IMR-90 (cell line): Measurements from ENCODE around the gene AP4S1. TPM values are rescaled to one million over a fixed set of nuclear protein-coding genes. Genes with fewer than 3 reads are reported as not detected.

Experiments
- ATAC-seq: fragments of 200-7000 bp; cut with Tn5 transposase; 2 replicates; pipeline ENCODE4 v1.9.1; 2020; ENCODE audit warnings: low read depth, mild to moderate bottlenecking, moderate library complexity
- BruUV-seq: library from RNA; stranded (reverse); fragments of 400-500 nt; replicated peaks from 2 replicates; lab custom pipeline; 2021; lab: Mats Ljungman, UMichigan
- CTCF ChIA-PET: fragments of 300-600 bp; formaldehyde crosslinking; extraction: SDS; loops from one replicate; lab custom pipeline; 2021; ENCODE audit warnings: antibody characterized with exemption; lab: Yijun Ruan, JAX
- POLR2A ChIA-PET: fragments of 300-600 bp; sonication (Branson Sonifier 250); formaldehyde crosslinking; loops from one replicate; lab custom pipeline; 2022; ENCODE audit warnings: antibody characterized with exemption; ENCODE audit not compliant: unreplicated experiment; lab: Charles Lee
- DNase-seq: peaks from one replicate; pipeline ENCODE4 v3.0.0; 2013
- H2AFZ ChIP-seq: replicated peaks from 2 replicates; pipeline ENCODE3; 2013; ENCODE audit warnings: low read length, mild to moderate bottlenecking; ENCODE audit not compliant: poor library complexity
- H2AK5ac ChIP-seq: 2 replicates; pipeline ENCODE4 v1.6.1; 2013; ENCODE audit warnings: low read depth, low read length, inconsistent platforms
- H2AK9ac ChIP-seq: replicated peaks from 2 replicates; pipeline ENCODE3; 2013; ENCODE audit warnings: mild to moderate bottlenecking, low read depth, low read length, moderate library complexity; ENCODE audit not compliant: poor library complexity
- H2BK120ac ChIP-seq: 2 replicates; pipeline ENCODE4 v1.6.1; 2013; ENCODE audit warnings: low read depth, low read length, inconsistent platforms
- H2BK15ac ChIP-seq: 3 replicates; pipeline ENCODE4 v1.6.1; 2013; ENCODE audit warnings: low read depth, low read length, inconsistent platforms
- H2BK20ac ChIP-seq: 2 replicates; pipeline ENCODE4 v1.6.1; 2013; ENCODE audit warnings: low read depth, mild to moderate bottlenecking, inconsistent platforms, low read length, moderate library complexity
- H2BK5ac ChIP-seq: 2 replicates; pipeline ENCODE4 v1.6.1; 2013; ENCODE audit warnings: mild to moderate bottlenecking, low read depth, low read length, inconsistent platforms; ENCODE audit not compliant: poor library complexity, severe bottlenecking
- H3K14ac ChIP-seq: replicated peaks from 2 replicates; pipeline ENCODE4 v1.6.1; 2013; ENCODE audit warnings: low read depth, low read length, inconsistent platforms
- H3K18ac ChIP-seq: 2 replicates; pipeline ENCODE4 v1.6.1; 2013; ENCODE audit warnings: low read depth, low read length, control low read depth
- H3K23ac ChIP-seq: 2 replicates; pipeline ENCODE4 v1.6.1; 2013; ENCODE audit warnings: low read depth, low read length, inconsistent platforms
- H3K27ac ChIP-seq: 2 replicates; pipeline ENCODE4 v1.5.1; 2013; ENCODE audit warnings: mild to moderate bottlenecking, control low read depth, low read length; ENCODE audit not compliant: insufficient read depth
- H3K27me3 ChIP-seq: 2 replicates; pipeline ENCODE4 v1.6.1; 2013; ENCODE audit warnings: low read length; ENCODE audit not compliant: control insufficient read depth, insufficient read depth
- H3K36me3 ChIP-seq: 2 replicates; pipeline ENCODE4 v1.6.1; 2013; ENCODE audit warnings: low read length, mixed read lengths; ENCODE audit not compliant: control insufficient read depth, insufficient read depth
- H3K4ac ChIP-seq: 2 replicates; pipeline ENCODE4 v1.6.1; 2013; ENCODE audit warnings: low read depth, low read length, inconsistent platforms
- H3K4me1 ChIP-seq: 2 replicates; pipeline ENCODE4 v1.6.1; 2013; ENCODE audit warnings: low read length, mixed read lengths; ENCODE audit not compliant: control insufficient read depth, insufficient read depth
- H3K4me2 ChIP-seq: 2 replicates; pipeline ENCODE4 v1.6.1; 2013; ENCODE audit warnings: low read depth, mild to moderate bottlenecking, control low read depth, low read length, moderate library complexity
- H3K4me3 ChIP-seq: 2 replicates; pipeline ENCODE4 v1.5.1; 2013; ENCODE audit warnings: low read depth, mild to moderate bottlenecking, control low read depth, low read length, moderate library complexity; ENCODE audit not compliant: insufficient read depth
- H3K56ac ChIP-seq: 2 replicates; pipeline ENCODE4 v1.6.1; 2013; ENCODE audit warnings: low read length, inconsistent platforms; ENCODE audit not compliant: insufficient read depth; ENCODE audit errors: extremely low read depth
- H3K79me1 ChIP-seq, 2 experiments: 2 replicates each; pipeline ENCODE4 v1.6.1; 2013; ENCODE audit warnings: low read length in 2 of 2, inconsistent platforms in 1 of 2, low read depth in 1 of 2
- H3K9ac ChIP-seq: 2 replicates; pipeline ENCODE4 v1.6.1; 2013; ENCODE audit warnings: low read depth, low read length, control low read depth
- H3K9me1 ChIP-seq: 2 replicates; pipeline ENCODE4 v1.6.1; 2013; ENCODE audit warnings: low read length, inconsistent platforms; ENCODE audit not compliant: insufficient read depth
- H3K9me3 ChIP-seq: 2 replicates; pipeline ENCODE4 v1.6.1; 2013; ENCODE audit warnings: low read length; ENCODE audit not compliant: control insufficient read depth, insufficient read depth
- H4K20me1 ChIP-seq: 2 replicates; pipeline ENCODE4 v1.6.1; 2013; ENCODE audit warnings: low read length, inconsistent platforms; ENCODE audit not compliant: insufficient read depth
- H4K5ac ChIP-seq: 2 replicates; pipeline ENCODE4 v1.6.1; 2013; ENCODE audit warnings: mild to moderate bottlenecking, low read depth, low read length, control low read depth
- H4K8ac ChIP-seq, 2 experiments: 2 replicates each; pipeline ENCODE4 v1.6.1; 2013; ENCODE audit warnings: low read depth in 2 of 2, low read length in 2 of 2, control low read depth in 1 of 2, inconsistent platforms in 1 of 2
- H4K91ac ChIP-seq: 2 replicates; pipeline ENCODE4 v1.6.1; 2013; ENCODE audit warnings: low read depth, low read length, inconsistent platforms; ENCODE audit not compliant: insufficient read depth
- BHLHE40 ChIP-seq: fragments of 150-350 bp; IDR thresholded peaks from 2 replicates; pipeline ENCODE4 v1.6.1; 2016; ENCODE audit warnings: mild to moderate bottlenecking, low read depth, low read length
- CEBPB ChIP-seq: IDR thresholded peaks from 2 replicates; pipeline ENCODE4 v1.6.1; 2012; ENCODE audit warnings: low read depth, low read length, improper control_type of control experiment
- CHD1 ChIP-seq: IDR thresholded peaks from 2 replicates; pipeline ENCODE4 v1.6.1; 2012; ENCODE audit warnings: low read depth, low read length, improper control_type of control experiment
- CTCF ChIP-seq: conservative IDR thresholded peaks from 2 replicates; pipeline ENCODE4 v1.5.1; 2012; ENCODE audit warnings: mild to moderate bottlenecking, low read depth, low read length, improper control_type of control experiment
- ELK1 ChIP-seq: fragments of 150-350 bp; IDR thresholded peaks from 2 replicates; pipeline ENCODE4 v1.6.1; 2016; ENCODE audit warnings: low read depth, mild to moderate bottlenecking, low read length, moderate library complexity, borderline replicate concordance
- FOS ChIP-seq: fragments of 150-350 bp; IDR thresholded peaks from 2 replicates; pipeline ENCODE4 v1.6.1; 2016; ENCODE audit warnings: low read depth, low read length
- MAFK ChIP-seq: IDR thresholded peaks from 2 replicates; pipeline ENCODE4 v1.6.1; 2012; ENCODE audit warnings: low read depth, low read length, improper control_type of control experiment
- MAZ ChIP-seq: IDR thresholded peaks from 2 replicates; pipeline ENCODE4 v1.6.1; 2012; ENCODE audit warnings: low read depth, mild to moderate bottlenecking, low read length, improper control_type of control experiment, moderate library complexity, borderline replicate concordance
- MXI1 ChIP-seq: IDR thresholded peaks from 2 replicates; pipeline ENCODE4 v1.6.1; 2012; ENCODE audit warnings: low read depth, mild to moderate bottlenecking, low read length, moderate library complexity, borderline replicate concordance
- NFE2L2 ChIP-seq: fragments of 150-350 bp; IDR thresholded peaks from 2 replicates; pipeline ENCODE4 v1.6.1; 2016; ENCODE audit warnings: low read depth, mild to moderate bottlenecking, low read length
- POLR2A ChIP-seq: IDR thresholded peaks from 2 replicates; pipeline ENCODE4 v1.6.1; 2012; ENCODE audit warnings: mild to moderate bottlenecking, low read depth, low read length
- RAD21 ChIP-seq: IDR thresholded peaks from 2 replicates; pipeline ENCODE4 v1.6.1; 2012; ENCODE audit warnings: low read length, improper control_type of control experiment
- RCOR1 ChIP-seq: IDR thresholded peaks from 2 replicates; pipeline ENCODE4 v1.6.1; 2012; ENCODE audit warnings: mild to moderate bottlenecking, low read length, improper control_type of control experiment; ENCODE audit not compliant: insufficient replicate concordance
- RFX5 ChIP-seq: IDR thresholded peaks from 2 replicates; pipeline ENCODE4 v1.8.0; 2012; ENCODE audit warnings: low read depth, mild to moderate bottlenecking, low read length, moderate library complexity
- SMC3 ChIP-seq: fragments of 150-350 bp; IDR thresholded peaks from 2 replicates; pipeline ENCODE4 v1.6.1; 2016; ENCODE audit warnings: low read depth, mild to moderate bottlenecking, antibody characterized with exemption, low read length, moderate library complexity
- USF2 ChIP-seq: fragments of 150-350 bp; IDR thresholded peaks from 2 replicates; pipeline ENCODE4 v1.6.1; 2017; ENCODE audit warnings: mild to moderate bottlenecking, antibody characterized with exemption, low read length, low read depth
- WGBS, 2 experiments: methylation state at CpG; one replicate each; pipeline versions ENCODE4 v1.1.5 to v1.1.7; 2013; ENCODE audit warnings: missing lambda C conversion rate in 2 of 2; ENCODE audit not compliant: insufficient read length in 1 of 2; ENCODE audit errors: extremely low coverage in 2 of 2; 5-methylcytosine and 5-hydroxymethylcytosine counted together
- dilution Hi-C: fragments of 300-500 bp; cut with HindIII; formaldehyde crosslinking; loops from one replicate; pipeline ENCODE4 v1.14.3; 2018; ENCODE audit warnings: low sequenced_read_pairs; ENCODE audit not compliant: unreplicated experiment
- in situ Hi-C: fragments of 300-500 bp; cut with MboI; formaldehyde crosslinking; loops from 3 replicates; pipeline ENCODE4 v1.14.3; 2019; ENCODE audit warnings: low sequenced_read_pairs, inconsistent platforms, mixed read lengths
- intact Hi-C: fragments of 100-400 bp; cut with micrococcal nuclease; formaldehyde crosslinking; loops from 2 replicates; pipeline ENCODE4 v1.10.0; 2022
- polyA plus RNA-seq, 3 experiments: library from polyadenylated mRNA; depleted of rRNA; stranded (reverse); fragments of >200 nt; gene quantifications; 2 replicates each; pipeline ENCODE4 v1.2.3, GENCODE V29; 2012; ENCODE audit warnings: low replicate concordance in 1 of 3
- total RNA-seq: library from RNA; depleted of rRNA; stranded (reverse); fragments of >200 nt; gene quantifications from 2 replicates; pipeline ENCODE4 v1.2.3, GENCODE V29; 2012

The AP4S1 gene
- total and polyA plus RNA-seq, 2 of the 4 experiments (the other 2 are of a cell fraction), result 2.7 to 4.5 TPM

GRCh38 chr14:31124197-31124596, 98.7 kb downstream of the AP4S1 start:
- H4K5ac ChIP-seq, result no peak overlapping the region
- H4K20me1 ChIP-seq, result peaks cover 2% of the 10 kb centered on the region; the same call in 1 of the 2 replicates
- no peak overlapping the region for H3K14ac ChIP-seq
- no peak for DNase-seq
- no peak overlapping the region for H4K8ac ChIP-seq
- H2BK120ac ChIP-seq, result no peak overlapping the region
- in situ Hi-C loops, result no loop called here
- H3K4ac ChIP-seq, result no peak overlapping the region
- no peak for ATAC-seq
- no peak overlapping the region for H3K18ac ChIP-seq
- no peaks in the 10 kb centered on the region for H3K9me3 ChIP-seq
- TF ChIP-seq RAD21 (no peak), CTCF (no peak), MAFK (no peak), BHLHE40 (no peak), NFE2L2 (no peak), ELK1 (no peak), MAZ (no peak), RCOR1 (no peak), SMC3 (no peak), FOS (no peak), RFX5 (no peak), USF2 (no peak), MXI1 (no peak), CEBPB (no peak), CHD1 (no peak), POLR2A (no peak)
- no peak overlapping the region for H3K9ac ChIP-seq
- no peaks in the 10 kb centered on the region for H3K27me3 ChIP-seq
- no peak overlapping the region for H4K91ac ChIP-seq
- H3K4me1 ChIP-seq, result no peaks in the 10 kb centered on the region
- H3K36me3 ChIP-seq, result peaks cover 43% of the 10 kb centered on the region
- no peak overlapping the region for H3K4me3 ChIP-seq
- 86% methylated on average over 1 of the region's 3 CpGs; no CpG with 5 or more reads in 1 of the 2 experiments for WGBS, 2 experiments
- no TSS peak for BruUV-seq
- no peak overlapping the region for H3K4me2 ChIP-seq
- dilution Hi-C loops, result no loop called here
- no peak overlapping the region for H2BK20ac ChIP-seq
- H3K79me1 ChIP-seq, result peaks cover 14 to 25% of the 10 kb centered on the region in 2 experiments; a peak in 3 of 4 replicates
- H3K9me1 ChIP-seq, result peaks cover 7% of the 10 kb centered on the region
- no peak overlapping the region for H3K27ac ChIP-seq
- H3K23ac ChIP-seq, result no peak overlapping the region
- no peak overlapping the region for H2AFZ ChIP-seq
- ChIA-PET POLR2A (no interaction called here), CTCF (no interaction called here)
- no peak overlapping the region for H3K56ac ChIP-seq
- H2AK9ac ChIP-seq, result no peak overlapping the region
- intact Hi-C loops, result loop anchor here (5.0 kb wide), 2 partner anchors 33 to 233 kb away; no protein-coding TSS in a partner anchor
- no peak overlapping the region for H2AK5ac ChIP-seq
- H2BK15ac ChIP-seq, result no peak overlapping the region
- H2BK5ac ChIP-seq, result no peak overlapping the region
